Erythroblast (primary cell): ENCODE data around the gene R3HDM4.

Experiments
- GATA1 ChIP-seq: IDR thresholded peaks from 2 replicates; pipeline ENCODE4 v1.6.1; 2011; ENCODE audit warnings: low read depth, mild to moderate bottlenecking, control low read depth, low read length, moderate library complexity
- POLR2A ChIP-seq: IDR thresholded peaks from 2 replicates; pipeline ENCODE4 v1.6.1; 2011; ENCODE audit warnings: mild to moderate bottlenecking, low read length

- TF ChIP-seq POLR2A (no peak), GATA1 (no peak)
Measured at GRCh38 chr19:850221-850978, 62.6 kb downstream of the R3HDM4 start.
